Hepatocyte (in vitro differentiated cells): Measurements from ENCODE around the gene BMP7. TPM values are rescaled to one million over a fixed set of nuclear protein-coding genes. Genes with fewer than 3 reads are reported as not detected.

ENCODE experiments used
- DNase-seq: peaks from one replicate; pipeline ENCODE4 v3.0.0-alpha.2; 2016; ENCODE audit warnings: low spot score
- H2AFZ ChIP-seq: fragments of 200-600 bp; sonication (generic); 2 replicates; pipeline ENCODE4 v1.6.0; 2016; ENCODE audit warnings: antibody characterized with exemption, mild to moderate bottlenecking
- H3K27ac ChIP-seq: fragments of 200-600 bp; sonication (generic); 2 replicates; pipeline ENCODE4 v1.5.1; 2016; ENCODE audit warnings: mild to moderate bottlenecking
- H3K27me3 ChIP-seq: fragments of 200-600 bp; sonication (generic); 2 replicates; pipeline ENCODE4 v1.6.1; 2016
- H3K36me3 ChIP-seq: fragments of 200-600 bp; sonication (generic); replicated peaks from 2 replicates; pipeline ENCODE4 v1.5.1; 2016; ENCODE audit warnings: low read depth; ENCODE audit not compliant: insufficient read depth
- H3K4me1 ChIP-seq: fragments of 200-600 bp; sonication (generic); 2 replicates; pipeline ENCODE4 v1.5.1; 2016; ENCODE audit warnings: mild to moderate bottlenecking, moderate library complexity; ENCODE audit not compliant: insufficient read depth
- H3K4me2 ChIP-seq: fragments of 200-600 bp; sonication (generic); 2 replicates; pipeline ENCODE4 v1.6.0; 2016
- H3K4me3 ChIP-seq: fragments of 200-600 bp; sonication (generic); 2 replicates; pipeline ENCODE4 v1.5.1; 2016; ENCODE audit warnings: mild to moderate bottlenecking
- H3K79me2 ChIP-seq: fragments of 200-600 bp; sonication (generic); 2 replicates; pipeline ENCODE4 v1.6.0; 2017; ENCODE audit warnings: mild to moderate bottlenecking
- H3K9me2 ChIP-seq: fragments of 200-600 bp; sonication (generic); replicated peaks from 2 replicates; pipeline ENCODE4 v1.6.0; 2017; ENCODE audit warnings: mild to moderate bottlenecking; ENCODE audit not compliant: insufficient read depth
- H3K9me3 ChIP-seq: fragments of 200-600 bp; sonication (generic); 2 replicates; pipeline ENCODE4 v1.5.1; 2016; ENCODE audit warnings: low read depth, mild to moderate bottlenecking
- H4K20me1 ChIP-seq: fragments of 200-600 bp; sonication (generic); 2 replicates; pipeline ENCODE4 v1.6.0; 2016; ENCODE audit warnings: mild to moderate bottlenecking; ENCODE audit not compliant: insufficient read depth, poor library complexity, severe bottlenecking
- EZH2 ChIP-seq: fragments of 200-600 bp; sonication (generic); IDR thresholded peaks from 2 replicates; pipeline ENCODE4 v1.6.1; 2016; ENCODE audit warnings: antibody characterized with exemption, mild to moderate bottlenecking, borderline replicate concordance
- EZH2phosphoT487 ChIP-seq: fragments of 200-600 bp; sonication (generic); IDR thresholded peaks from one replicate; pipeline ENCODE4 v1.6.1; 2018; ENCODE audit warnings: antibody characterized with exemption, mild to moderate bottlenecking, low read depth, moderate library complexity; ENCODE audit not compliant: unreplicated experiment, severe bottlenecking
- WGBS: methylation state at CpG from one replicate; pipeline ENCODE4 v1.1.6; 2016; ENCODE audit warnings: low lambda C conversion rate; ENCODE audit errors: missing lambda C conversion rate; 5-methylcytosine and 5-hydroxymethylcytosine counted together
- polyA plus RNA-seq: library from polyadenylated mRNA; unstranded; fragments of >200 nt; fragmentation: Nextera tagmentation; extraction: Ambion mirVana; gene quantifications from 2 replicates; pipeline ENCODE4 v1.2.1, GENCODE V29; 2016
- total RNA-seq: library from RNA; depleted of rRNA; stranded (reverse); fragments of >200 nt; gene quantifications from 2 replicates; pipeline ENCODE4 v1.2.3, GENCODE V29; 2014
- TF ChIP-seq, protein P1 (sequence below): fragments of 200-600 bp; sonication (generic); IDR thresholded peaks from 2 replicates; pipeline ENCODE4 v1.5.1; 2016; ENCODE audit warnings: antibody characterized with exemption, mild to moderate bottlenecking; ENCODE audit not compliant: poor library complexity

Gene BMP7
- total and polyA plus RNA-seq, 2 experiments from 2014 or later, result 9.1 to 14.8 TPM

- Histone ChIP-seq H3K36me3 (no peaks in the 10 kb centered on the region), H3K27me3 (peaks cover 14% of the 10 kb centered on the region), H3K4me2 (peak overlapping the region; percentile 88), H3K4me1 (peaks cover 59% of the 10 kb centered on the region), H3K4me3 (no peak overlapping the region), H3K27ac (peak overlapping the region; percentile 68), H3K79me2 (peaks cover 36% of the 10 kb centered on the region), H4K20me1 (no peaks in the 10 kb centered on the region), H3K9me3 (no peaks in the 10 kb centered on the region), H2AFZ (no peak overlapping the region), H3K9me2 (no peaks in the 10 kb centered on the region)
- 44% methylated on average over 10 of the region's 10 CpGs for WGBS
- TF ChIP-seq EZH2, result no peak
- no peak for TF ChIP-seq EZH2phosphoT487
- TF ChIP-seq, protein P1, sequence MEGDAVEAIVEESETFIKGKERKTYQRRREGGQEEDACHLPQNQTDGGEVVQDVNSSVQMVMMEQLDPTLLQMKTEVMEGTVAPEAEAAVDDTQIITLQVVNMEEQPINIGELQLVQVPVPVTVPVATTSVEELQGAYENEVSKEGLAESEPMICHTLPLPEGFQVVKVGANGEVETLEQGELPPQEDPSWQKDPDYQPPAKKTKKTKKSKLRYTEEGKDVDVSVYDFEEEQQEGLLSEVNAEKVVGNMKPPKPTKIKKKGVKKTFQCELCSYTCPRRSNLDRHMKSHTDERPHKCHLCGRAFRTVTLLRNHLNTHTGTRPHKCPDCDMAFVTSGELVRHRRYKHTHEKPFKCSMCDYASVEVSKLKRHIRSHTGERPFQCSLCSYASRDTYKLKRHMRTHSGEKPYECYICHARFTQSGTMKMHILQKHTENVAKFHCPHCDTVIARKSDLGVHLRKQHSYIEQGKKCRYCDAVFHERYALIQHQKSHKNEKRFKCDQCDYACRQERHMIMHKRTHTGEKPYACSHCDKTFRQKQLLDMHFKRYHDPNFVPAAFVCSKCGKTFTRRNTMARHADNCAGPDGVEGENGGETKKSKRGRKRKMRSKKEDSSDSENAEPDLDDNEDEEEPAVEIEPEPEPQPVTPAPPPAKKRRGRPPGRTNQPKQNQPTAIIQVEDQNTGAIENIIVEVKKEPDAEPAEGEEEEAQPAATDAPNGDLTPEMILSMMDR, result no peak
- no peak for DNase-seq
These were observed 3.4 kb downstream of the BMP7 start for GRCh38 chr20:57262784-57263609.

DNA sequence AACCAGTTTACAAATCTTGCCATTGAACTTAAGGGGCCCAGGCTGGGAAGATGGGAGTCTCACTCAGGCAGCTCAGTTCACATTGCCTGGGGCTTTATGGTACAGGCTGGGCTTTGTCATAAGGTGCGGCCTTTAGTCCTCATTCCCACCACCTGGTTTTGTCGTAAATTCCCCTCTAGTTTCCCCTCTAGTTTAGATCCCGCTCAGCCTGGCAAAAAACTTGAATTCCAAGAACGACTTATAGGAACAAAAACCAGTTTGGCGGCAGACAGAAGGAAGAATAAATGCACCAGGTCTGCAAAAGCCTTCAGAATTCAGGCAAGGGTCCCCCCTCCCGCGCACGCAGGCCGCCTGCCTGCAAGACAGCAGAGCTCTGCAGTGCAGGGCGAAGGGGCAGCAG, 4.1 kb downstream of the BMP7 start:
- H3K36me3 ChIP-seq, result no peaks in the 10 kb centered on the region
- H2AFZ ChIP-seq, result no peak overlapping the region
- H3K27me3 ChIP-seq, result peaks cover 9% of the 10 kb centered on the region
- no peaks in the 10 kb centered on the region for H4K20me1 ChIP-seq
- WGBS, result 56% methylated on average over 10 of the region's 10 CpGs
- H3K27ac ChIP-seq, result peak overlapping the region; percentile 68
- DNase-seq, result no peak
- TF ChIP-seq EZH2phosphoT487, result no peak
- no peak for TF ChIP-seq EZH2
- TF ChIP-seq, protein P1, result no peak
- H3K9me3 ChIP-seq, result no peaks in the 10 kb centered on the region
- peaks cover 59% of the 10 kb centered on the region for H3K4me1 ChIP-seq
- peak overlapping the region; percentile 88 for H3K4me2 ChIP-seq
- no peak overlapping the region for H3K4me3 ChIP-seq
- H3K9me2 ChIP-seq, result no peaks in the 10 kb centered on the region
- H3K79me2 ChIP-seq, result peaks cover 39% of the 10 kb centered on the region

GRCh38 chr20:57261457-57262251, 4.8 kb downstream of the BMP7 start:
- Histone ChIP-seq H3K9me2 (no peaks in the 10 kb centered on the region), H3K79me2 (peaks cover 45% of the 10 kb centered on the region), H3K9me3 (no peaks in the 10 kb centered on the region), H4K20me1 (no peaks in the 10 kb centered on the region), H3K27ac (peak overlapping the region; percentile 68), H3K27me3 (peaks cover 3% of the 10 kb centered on the region), H2AFZ (no peak overlapping the region), H3K36me3 (no peaks in the 10 kb centered on the region), H3K4me1 (peaks cover 59% of the 10 kb centered on the region), H3K4me3 (no peak overlapping the region), H3K4me2 (peak overlapping the region; percentile 88)
- WGBS, result 45% methylated on average over 13 of the region's 13 CpGs
- DNase-seq, result no peak
- no peak for TF ChIP-seq EZH2phosphoT487
- no peak for TF ChIP-seq EZH2
- TF ChIP-seq, protein P1, result no peak
